ENCODE results near the gene PSAP.

Gene PSAP

DNA sequence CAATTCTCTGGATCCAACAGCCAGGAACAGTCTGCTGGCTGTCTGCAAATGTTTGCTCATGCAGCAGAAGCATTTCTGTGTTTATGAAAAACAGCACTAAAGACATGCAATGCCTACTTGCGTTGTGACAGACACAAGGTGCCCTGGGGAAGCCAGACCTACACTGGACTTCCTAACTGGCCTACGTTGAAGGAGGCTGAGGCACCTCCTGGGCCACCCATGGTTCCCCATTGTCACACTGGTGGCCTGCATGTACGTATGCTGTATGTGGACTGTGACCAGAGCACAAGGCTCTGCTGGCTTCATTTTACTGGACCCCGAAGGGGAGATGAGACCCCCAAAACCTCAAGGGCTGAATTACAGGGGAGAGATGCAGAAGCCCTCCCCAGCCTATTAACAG is 27.7 kb downstream of the PSAP start:
- no peak for DNase-seq

DNA sequence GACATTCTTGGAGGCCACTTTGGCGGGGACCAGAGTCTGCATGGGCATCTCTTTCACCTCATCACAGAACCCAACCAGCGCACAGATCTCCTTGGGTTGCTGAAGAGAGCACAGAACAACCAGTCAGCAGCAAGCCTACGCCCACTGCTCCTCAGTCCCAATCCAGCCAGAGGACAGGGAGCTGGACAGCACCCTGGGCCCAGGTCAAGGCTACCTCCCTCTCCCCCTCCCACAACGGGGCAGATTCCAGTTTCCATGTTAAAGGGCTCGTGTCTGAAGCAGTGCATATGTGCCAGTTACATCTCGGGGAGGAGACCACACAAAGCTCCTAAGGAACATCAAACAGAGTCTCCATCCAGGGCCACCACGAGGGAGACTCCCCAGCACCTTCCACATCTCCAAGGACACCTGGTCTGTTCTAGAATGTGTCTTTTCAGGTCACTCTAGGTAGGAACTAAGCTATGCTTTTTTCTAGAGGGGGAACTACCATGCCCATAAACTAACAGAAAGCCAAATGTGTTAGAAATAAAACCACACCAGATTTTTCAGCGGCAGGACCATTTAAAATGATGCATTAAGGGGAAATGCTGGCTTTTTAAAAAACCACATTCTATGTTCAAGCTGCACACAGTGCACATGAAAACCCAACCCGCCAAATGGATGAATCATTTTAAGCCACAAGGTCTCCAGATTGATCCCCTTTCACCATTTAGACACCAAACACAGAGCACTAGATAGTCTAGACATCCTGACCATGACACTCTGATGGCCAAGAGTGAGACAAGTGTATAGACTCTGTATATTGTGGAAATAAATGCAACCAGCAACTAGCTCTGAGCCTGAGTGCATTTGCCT is 28.9 kb downstream of the PSAP start:
- DNase-seq, result no peak

DNA sequence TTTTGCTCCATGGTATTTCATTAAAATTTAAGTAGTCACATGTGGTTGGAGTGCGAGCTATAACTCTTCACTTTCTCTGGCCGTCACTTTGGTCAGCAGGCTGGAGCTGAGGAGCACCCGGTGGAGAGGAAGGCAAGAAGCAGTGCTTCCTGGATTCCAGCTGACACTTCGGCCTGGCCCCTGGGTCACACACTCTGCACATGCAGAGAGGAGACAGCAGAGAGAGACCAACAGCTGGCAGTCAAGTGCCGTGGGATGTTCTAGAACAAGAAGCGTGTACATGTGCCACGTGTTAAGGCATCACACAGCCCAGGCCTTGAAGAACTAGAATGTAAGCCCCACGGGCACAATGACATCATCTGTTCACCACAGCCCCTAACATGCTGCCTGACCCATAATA is 30.1 kb downstream of the PSAP start:
- DNase-seq, result no peak

DNA sequence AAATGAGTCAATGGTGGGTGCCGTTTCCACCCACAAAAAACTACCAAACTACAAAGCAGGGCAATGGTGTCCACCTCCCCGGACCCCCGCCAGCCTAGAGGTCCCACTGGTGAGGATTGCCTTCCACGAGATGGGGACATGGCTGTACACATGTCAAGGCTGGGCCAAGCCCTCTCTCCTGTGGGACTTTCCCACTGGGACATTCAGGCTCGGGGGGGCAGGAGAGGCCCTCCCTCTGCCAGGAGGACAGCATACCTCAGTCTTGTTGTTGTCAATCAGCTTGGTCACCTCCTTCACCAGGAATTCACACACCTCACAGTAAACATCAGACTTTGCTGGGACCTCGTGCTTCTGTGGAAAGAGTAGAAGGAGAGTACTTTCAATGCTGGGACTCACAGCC is 31.1 kb downstream of the PSAP start:
- no peak for DNase-seq

DNA sequence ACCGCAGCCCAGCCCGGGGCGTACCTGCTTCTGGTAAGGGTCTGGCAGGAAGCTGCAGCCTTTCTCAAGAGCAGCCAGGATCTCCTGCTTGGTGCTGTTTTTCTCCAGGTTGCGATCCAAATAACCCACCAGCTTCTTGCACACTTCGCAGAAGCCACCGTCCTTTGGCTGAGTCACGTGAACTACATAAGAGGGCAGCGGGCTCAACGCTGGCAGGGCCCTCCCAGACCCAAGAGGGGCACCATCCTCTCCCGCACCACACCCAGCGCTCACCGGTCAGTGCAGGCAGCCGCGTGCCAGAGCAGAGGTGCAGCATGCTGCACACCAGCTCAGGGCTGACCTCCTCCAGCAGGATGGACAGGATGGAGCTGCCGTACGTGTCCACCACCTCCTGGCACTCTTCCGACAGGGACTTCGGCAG is 31.6 kb downstream of the PSAP start:
- DNase-seq, result no peak

DNA sequence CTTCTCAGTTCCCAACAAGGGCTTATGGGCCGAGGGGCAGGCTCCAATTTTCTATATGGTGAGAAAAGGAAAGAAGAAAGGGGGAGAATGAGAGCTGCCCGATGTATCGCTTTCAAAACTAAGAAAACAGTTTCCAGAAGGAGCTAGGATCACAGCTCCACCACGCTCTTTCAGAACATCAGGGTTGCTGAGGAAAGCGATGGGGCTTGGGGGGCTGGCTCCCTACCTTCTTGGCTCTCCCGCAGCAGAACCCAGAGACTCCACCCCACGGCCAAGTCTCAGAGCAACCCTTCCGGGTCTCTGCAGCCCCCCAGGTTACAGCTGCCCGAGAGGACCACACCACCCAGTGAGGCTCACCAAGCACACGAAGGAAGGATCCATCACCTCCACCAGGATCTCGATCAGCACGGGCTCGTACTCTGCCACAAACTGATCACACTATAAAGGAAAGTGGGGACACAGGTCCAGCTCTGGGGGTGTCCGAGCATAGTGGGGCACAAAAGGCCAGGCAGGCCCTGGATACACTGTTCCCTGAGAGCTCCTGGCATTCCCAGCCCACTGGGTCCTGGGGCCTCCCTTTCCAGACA is 32.3 kb downstream of the PSAP start:
- no peak for DNase-seq

DNA sequence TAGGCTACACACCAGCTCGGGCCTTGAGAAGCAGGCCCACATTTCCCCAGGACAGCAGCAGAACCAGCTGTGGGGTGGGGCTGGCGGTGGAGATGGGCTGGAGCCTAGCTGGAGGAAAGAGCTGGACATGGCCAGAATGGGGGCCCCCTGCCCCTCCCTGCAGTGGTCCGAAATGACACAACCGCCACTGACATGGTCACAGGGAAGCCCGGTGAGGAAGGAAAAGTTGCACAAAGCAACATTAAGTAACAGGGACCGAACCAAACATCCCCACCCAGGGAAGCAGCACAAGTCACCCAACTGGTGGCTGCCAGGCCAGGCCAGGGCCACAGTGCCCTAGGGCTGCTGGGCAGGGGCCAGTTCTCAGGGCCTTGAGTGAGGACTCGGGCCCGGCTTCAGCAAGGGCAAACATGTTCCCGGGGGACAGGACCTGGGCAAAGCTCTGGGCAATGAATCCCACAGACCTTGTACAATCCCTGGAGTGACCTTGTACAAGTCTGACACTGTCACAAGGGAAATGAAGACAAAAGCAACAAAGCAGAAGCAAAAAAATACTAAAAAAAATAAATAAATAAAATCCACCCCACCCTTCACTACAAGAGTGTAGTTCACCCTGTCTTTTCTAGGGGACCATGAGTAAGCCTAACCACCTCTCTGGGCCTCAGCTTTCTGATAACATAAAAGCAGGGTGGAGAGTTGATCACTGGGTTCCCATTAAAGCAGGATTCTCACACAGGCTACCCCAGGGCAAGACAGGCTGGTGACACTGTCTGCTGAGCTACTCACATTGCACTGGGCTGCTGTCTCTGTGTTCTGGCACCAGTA is 33.0 kb downstream of the PSAP start:
- DNase-seq, result no peak

DNA sequence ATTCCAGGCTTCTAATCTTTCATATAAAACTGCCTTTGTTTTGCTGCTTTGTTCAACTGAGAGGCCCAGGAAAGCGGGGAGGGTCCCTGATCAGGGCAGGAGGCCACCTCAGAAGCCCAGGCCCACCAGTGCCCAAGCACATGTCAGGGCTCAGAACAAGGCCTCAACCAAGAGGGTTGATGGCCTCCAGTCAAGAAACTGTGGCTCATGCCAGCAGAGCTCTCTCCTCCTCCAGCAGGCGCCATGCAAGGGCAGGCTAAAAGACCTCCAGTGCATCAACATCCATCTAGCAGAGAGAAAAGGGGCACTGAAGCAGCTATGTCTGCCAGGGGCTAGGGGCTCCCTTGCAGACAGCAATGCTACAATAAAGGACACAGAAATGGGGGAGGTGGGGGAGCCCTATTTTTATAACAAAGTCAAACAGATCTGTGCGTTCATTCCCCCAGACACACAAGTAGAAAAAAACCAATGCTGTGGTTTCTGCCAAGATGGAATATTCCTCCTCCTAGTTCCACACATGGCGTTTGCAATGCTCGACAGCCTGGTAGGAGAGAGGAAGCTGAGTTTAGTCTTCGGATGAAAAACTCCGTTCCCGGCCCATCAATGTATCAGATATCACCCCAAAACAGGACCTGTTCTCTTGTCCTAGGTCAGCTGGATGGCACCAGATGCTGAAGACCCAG is 34.0 kb downstream of the PSAP start:
- no peak for DNase-seq

DNA sequence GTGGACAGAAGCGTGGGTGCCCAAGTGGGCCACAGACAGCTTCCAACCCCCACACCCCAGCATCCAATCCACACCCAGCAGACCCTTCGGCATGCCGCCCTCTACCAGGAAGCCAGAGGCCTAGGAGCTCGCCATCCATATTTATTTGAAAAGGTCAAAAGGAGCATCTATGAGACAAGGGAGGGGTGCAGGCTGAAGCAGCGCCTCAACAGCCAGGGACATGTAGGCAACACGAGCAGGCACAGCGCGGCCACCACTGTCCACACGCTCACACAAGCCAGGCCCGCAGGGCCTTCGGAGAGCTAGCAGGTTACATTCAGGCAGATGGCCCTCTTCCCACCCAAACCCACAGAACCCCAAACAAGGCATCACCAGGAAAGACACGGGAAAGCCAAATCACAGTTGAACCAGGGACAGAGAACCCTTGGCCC is 34.6 kb downstream of the PSAP start:
- DNase-seq, result no peak

DNA sequence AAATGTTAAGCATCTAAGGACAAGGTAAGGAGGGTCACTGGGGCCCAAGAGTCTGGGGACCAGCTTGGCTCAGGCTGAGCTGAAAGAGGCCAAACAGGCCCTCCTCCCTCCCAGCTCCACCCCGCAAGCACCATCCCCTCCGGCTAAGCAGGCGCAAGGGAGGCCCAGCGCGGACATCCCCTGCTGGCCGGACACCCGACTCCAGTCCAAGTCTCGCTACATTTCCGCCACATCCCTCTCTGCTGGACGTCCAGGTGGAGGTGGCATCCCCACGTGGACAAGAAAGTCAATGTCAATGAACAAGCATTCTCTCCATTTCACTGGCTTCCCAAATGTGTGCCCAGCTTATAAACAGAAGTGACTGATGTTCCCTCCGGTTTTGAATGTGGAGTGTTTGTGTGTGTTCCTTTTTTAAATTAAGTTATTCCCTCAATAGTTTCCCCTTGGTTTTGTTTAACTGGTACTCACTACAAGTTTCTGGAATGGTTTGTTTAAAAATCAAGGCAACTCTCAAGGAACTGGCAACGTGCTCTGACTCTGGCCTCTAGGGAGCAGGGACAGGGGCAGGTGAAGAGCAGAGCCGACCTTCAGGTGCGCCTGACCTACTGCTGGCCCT is 35.4 kb downstream of the PSAP start:
- DNase-seq, result no peak

DNA sequence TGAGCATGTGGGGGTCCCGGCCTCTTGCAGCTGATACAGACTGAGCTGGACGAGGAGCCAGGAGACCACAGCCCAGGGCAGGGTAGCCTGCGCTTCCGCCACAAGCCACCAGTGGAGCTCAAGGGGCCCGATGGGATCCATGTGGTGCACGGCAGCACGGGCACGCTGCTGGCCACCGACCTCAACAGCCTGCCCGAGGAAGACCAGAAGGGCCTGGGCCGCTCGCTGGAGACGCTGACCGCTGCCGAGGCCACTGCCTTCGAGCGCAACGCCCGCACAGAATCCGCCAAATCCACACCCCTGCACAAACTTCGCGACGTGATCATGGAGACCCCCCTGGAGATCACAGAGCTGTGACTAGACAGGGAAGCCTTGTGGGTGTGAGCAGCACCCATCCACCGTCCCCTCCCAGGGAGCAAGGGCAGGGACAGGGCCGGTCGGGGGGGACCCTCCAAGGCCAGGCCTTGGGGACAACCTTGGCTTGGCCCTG is 36.1 kb downstream of the PSAP start:
- DNase-seq, result no peak

DNA sequence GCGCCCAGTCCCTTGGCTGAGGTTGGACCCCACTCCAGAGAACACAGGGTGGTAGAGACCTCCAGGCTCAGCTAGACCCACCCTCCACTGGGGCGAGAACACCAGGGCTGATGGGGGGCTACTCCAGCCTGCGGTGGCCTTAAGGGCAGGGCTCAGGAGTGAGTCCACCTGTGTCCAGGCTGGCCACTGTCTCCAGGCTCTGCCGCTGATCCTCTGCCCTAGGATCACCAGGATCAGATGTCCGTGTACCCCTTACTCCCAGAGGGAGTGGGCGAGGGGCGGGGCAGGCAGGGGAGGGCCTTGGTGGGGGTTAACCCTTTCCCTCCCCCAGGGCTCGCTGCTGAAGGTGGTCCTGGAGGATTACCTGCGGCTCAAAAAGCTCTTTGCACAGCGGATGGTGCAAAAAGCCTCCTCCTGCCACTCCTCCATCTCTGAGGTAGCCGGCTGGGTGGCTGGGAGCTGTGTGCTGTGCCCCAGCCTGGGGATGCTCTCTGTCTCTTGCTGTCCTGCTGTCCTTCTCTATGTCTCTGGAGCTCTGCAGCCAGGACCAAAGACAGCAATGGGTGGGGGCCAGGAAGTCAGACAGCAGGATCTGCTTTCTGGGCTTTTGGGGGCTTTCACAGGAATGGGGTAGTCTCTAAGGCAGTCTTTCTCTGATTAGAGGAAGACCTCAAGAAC is 38.0 kb downstream of the PSAP start:
- no peak for DNase-seq

DNA sequence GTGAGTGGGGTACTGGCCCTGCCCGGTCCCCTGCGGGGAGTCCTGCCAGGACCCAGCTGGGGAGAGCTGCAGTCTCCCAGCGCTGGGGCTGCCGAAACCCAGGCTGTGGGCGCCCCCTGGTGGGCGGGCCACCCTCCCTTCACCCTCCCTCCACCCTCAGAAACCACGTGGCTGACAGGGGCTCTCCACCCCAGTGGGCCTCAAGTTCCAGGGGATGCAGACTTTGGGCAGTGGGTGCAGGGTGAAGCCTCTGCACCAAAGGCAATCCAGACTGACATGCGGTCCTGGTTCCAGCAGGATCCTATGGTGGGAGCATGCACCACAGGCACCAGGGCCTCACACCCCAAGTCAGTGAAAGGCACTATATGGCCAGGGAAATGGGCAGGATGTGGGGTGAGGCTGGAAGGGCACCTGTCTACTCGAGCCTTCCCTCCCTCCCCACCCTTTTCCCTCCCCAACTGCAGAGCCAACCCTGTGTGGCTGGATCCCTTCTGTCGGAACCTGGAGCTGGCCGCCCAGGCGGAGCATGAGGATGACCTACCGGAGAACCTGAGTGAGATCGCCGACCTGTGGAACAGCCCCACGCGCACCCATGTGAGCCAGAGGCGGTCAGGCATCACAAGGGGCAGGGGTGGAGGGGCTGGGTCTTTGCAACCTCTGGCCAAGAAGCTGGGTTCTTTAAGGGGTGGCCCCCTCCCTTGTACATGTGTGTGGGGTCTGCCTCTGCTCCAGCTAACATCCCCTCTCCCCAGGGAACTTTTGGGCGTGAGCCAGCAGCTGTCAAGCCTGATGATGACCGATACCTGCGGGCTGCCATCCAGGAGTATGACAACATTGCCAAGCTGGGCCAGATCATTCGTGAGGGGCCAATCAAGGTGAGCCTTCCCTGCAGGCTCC is 38.8 kb downstream of the PSAP start:
- no peak for DNase-seq

DNA sequence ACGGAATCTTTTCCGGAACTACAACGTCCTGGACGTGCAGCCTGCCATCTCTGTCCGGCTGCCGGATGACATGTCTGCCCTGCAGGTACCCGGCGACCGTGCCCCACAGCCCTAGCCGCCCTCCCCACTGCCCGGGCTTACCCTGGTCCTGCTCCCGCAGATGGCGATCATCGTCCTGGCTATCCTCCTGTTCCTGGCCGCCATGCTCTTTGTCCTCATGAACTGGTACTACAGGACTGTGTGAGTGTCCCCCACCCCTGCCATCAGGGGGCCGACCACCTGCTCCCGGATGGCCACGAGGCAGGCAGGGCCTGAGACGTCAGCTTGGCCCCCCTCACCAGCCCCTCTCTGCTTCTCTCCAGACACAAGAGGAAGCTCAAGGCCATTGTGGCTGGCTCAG is 39.7 kb downstream of the PSAP start:
- no peak for DNase-seq

DNA sequence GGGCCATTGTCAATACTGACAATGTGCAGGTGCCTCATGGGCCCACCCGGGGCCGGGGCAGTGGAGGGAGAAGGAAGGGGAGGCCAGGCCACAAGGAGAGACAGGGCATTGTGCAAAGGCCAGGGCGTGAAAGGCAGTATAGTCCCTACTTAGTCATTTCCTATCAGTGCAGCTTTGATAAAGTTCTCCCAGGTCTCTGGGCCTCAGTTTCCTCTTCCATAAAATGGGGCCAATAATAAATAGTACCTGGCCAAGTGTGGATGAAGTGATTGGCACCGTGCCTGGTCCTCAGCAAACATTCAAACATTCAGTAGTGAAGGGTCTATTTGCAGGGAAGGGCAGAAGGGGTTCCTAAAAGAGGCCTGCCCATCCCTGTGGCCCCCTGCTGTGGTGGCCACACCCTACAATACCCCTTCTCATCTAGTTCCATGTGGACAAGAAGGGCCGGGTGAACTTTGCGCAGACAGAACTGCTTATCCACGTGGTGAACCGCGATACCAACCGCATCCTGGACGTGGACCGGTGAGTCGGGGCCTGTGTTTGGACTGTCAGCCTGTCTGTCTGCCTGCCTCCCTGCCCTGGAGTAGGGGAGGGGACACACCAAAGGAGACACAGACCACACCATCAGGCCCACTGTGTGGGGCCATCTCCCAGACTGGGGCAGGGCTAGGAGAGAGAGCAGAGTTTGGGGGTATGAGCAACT is 40.9 kb downstream of the PSAP start:
- DNase-seq, result no peak

DNA sequence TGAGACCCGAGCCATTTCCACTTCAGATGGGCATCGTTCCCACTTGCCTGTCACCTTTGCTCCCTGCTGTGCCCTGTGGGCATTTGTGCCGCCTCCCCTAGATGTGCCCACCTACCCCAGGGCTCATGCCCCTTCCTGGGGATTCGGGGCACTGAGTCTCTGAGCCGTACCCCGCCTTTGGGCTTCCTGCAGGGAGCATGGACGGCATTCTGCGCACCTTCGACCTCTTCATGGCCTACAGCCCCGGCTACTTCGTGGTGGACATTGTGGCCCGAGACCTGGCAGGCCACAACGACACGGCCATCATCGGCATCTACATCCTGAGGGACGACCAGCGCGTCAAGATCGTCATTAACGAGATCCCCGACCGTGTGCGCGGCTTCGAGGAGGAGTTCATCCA is 41.4 kb downstream of the PSAP start:
- no peak for DNase-seq

DNA sequence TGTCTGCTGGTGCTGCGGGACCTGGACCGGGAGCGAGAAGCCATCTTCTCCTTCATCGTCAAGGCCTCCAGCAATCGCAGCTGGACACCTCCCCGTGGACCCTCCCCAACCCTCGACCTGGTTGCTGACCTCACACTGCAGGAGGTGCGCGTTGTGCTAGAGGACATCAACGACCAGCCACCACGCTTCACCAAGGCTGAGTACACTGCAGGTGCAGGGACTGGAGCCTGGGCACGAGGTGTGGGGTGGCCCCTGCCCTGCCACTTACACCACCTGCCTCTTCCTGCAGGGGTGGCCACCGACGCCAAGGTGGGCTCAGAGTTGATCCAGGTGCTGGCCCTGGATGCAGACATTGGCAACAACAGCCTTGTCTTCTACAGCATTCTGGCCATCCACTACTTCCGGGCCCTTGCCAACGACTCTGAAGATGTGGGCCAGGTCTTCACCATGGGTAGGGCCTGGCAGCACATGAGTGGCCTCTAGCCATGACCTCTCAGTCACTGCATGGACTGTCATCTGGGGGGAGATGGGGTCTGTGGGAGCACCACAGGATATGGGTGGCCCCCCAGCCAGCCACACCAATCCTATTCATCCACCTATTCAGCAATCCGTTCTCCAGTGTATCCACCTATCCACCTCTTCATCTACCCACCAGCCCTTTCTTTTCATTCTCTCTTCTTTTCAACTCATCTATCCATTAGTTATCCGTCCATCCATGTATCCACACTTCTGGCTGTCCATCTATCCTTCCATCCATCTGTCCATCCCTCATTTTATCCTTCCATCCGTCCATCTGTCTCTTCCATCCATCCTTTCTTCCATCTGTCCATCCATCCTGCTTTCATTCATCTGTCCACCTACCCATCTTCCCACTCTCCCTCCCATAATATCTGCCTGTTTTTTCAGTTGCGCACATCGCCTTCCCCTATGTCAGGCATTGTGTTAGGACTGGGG is 43.2 kb downstream of the PSAP start:
- DNase-seq, result no peak

DNA sequence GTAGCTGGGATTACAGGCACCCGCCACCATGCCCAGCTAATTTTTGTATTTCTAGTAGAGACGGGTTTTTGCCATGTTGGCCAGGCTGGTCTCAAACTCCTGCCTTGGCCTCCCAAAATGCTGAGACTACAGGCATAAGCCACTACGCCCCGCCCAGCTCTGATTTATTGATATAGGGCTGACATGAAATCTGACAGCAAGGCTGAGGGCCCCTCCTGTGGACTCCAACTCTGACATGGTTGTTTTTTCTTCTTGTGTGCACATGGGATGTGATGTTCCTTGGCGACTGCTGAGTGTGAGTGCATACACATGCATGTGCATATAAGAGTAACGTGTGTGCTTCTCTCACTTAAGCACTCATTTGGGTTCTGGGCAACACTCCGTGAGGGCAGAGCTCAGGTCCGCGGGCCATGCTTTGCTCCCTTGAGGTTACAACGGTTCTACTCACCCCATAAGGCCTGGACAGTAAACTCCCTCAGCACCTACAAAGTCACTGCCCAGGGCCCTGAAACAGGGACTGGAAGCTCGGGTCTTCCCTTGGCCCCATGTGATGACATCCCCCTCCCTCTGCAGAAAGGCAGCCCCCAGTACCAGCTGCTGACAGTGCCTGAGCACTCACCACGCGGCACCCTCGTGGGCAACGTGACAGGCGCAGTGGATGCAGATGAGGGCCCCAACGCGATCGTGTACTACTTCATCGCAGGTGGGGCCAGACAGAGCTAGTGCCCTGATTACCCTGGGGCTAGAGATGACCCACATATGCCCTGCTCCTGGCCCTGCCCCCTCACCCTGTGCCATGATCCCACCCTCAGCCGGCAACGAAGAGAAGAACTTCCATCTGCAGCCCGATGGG is 44.1 kb downstream of the PSAP start:
- no peak for DNase-seq
